GM12878 (cell line): ENCODE results near the gene TMEM167B. TPM values are rescaled to one million over a fixed set of nuclear protein-coding genes. Genes with fewer than 3 reads are reported as not detected.
A peak's percentile ranks its signal among the peaks of the same experiment; 100 is the strongest.

Experiments
- ATAC-seq: fragments of 200-7000 bp; cut with Tn5 transposase; 3 replicates; pipeline ENCODE4 v1.9.1; 2020; ENCODE audit warnings: mild to moderate bottlenecking, moderate library complexity
- BruUV-seq: library from RNA; stranded (reverse); fragments of 400-500 nt; replicated peaks from 2 replicates; lab custom pipeline; 2021; lab: Mats Ljungman, UMichigan
- CTCF ChIA-PET: fragments of 300-600 bp; sonication (Branson Sonifier 250); formaldehyde crosslinking; extraction: SDS; loops from one replicate; lab custom pipeline; 2021; ENCODE audit warnings: inconsistent platforms; lab: Yijun Ruan, JAX
- POLR2A ChIA-PET: fragments of 350-600 bp; formaldehyde crosslinking; extraction: SDS; loops from one replicate; lab custom pipeline; 2021; ENCODE audit warnings: inconsistent platforms; lab: Charles Lee
- RAD21 ChIA-PET: fragments of 300-600 bp; sonication (Branson Sonifier 250); formaldehyde crosslinking; loops from one replicate; lab custom pipeline; 2023; ENCODE audit warnings: antibody characterized with exemption; ENCODE audit not compliant: unreplicated experiment; lab: Charles Lee
- SMC1A ChIA-PET: fragments of 300-600 bp; sonication (Branson Sonifier 250); formaldehyde crosslinking; loops from one replicate; lab custom pipeline; 2023; ENCODE audit not compliant: unreplicated experiment, uncharacterized antibody; lab: Charles Lee
- DNase-seq: peaks from one replicate; pipeline ENCODE4 v3.0.0-alpha.2; 2011; ENCODE audit warnings: low read depth, low spot score
- FAIRE-seq: peaks from 3 replicates; lab custom pipeline; 2011; peaks lifted over from hg19 to GRCh38; lab: Jason Lieb, UNC
- H2AFZ ChIP-seq: 2 replicates; pipeline ENCODE4 v1.6.0; 2011; ENCODE audit warnings: low read depth, low read length, control low read depth; ENCODE audit not compliant: control insufficient read depth
- H3K27ac ChIP-seq: 2 replicates; pipeline ENCODE4 v1.5.1; 2011; ENCODE audit warnings: control low read depth; ENCODE audit not compliant: control insufficient read depth, insufficient read depth
- H3K27me3 ChIP-seq, 2 experiments: replicated peaks in 1 of 2; 2 replicates each; pipeline versions ENCODE4 v1.6.0 to v1.6.1; 2011; ENCODE audit warnings: low read length in 1 of 2; ENCODE audit not compliant: control insufficient read depth in 2 of 2, insufficient read depth in 2 of 2
- H3K36me3 ChIP-seq, 2 experiments: 2 replicates each; pipeline ENCODE4 v1.5.1; 2011; ENCODE audit warnings: low read length in 1 of 2; ENCODE audit not compliant: control insufficient read depth in 2 of 2, insufficient read depth in 2 of 2
- H3K4me1 ChIP-seq: 2 replicates; pipeline ENCODE4 v1.6.1; 2011; ENCODE audit warnings: mild to moderate bottlenecking, low read length, moderate library complexity, mixed read lengths; ENCODE audit not compliant: control insufficient read depth, insufficient read depth
- H3K4me2 ChIP-seq: 2 replicates; pipeline ENCODE4 v1.6.0; 2011; ENCODE audit warnings: control low read depth; ENCODE audit not compliant: control insufficient read depth, insufficient read depth
- H3K4me3 ChIP-seq: fragments of 200-600 bp; sonication (generic); 2 replicates; pipeline ENCODE4 v1.5.1; 2016
- H3K79me2 ChIP-seq: 2 replicates; pipeline ENCODE4 v1.6.0; 2011; ENCODE audit warnings: low read length; ENCODE audit not compliant: control insufficient read depth, insufficient read depth
- H3K9ac ChIP-seq: 2 replicates; pipeline ENCODE4 v1.8.0; 2011; ENCODE audit warnings: low read length, control low read depth, mixed read lengths; ENCODE audit not compliant: control insufficient read depth, insufficient read depth
- H3K9me3 ChIP-seq: replicated peaks from 3 replicates; pipeline ENCODE4 v1.5.1; 2011; ENCODE audit warnings: mild to moderate bottlenecking, low read length; ENCODE audit not compliant: control insufficient read depth, insufficient read depth
- H4K20me1 ChIP-seq: 2 replicates; pipeline ENCODE4 v1.6.0; 2011; ENCODE audit not compliant: control insufficient read depth, insufficient read depth
- NBN ChIP-seq: fragments of 450-650 bp; IDR thresholded peaks from 2 replicates; pipeline ENCODE4 v1.6.1; 2016
- NR2C2 ChIP-seq: IDR thresholded peaks from 2 replicates; pipeline ENCODE4 v1.6.1; 2011; ENCODE audit warnings: borderline replicate concordance, low read depth; ENCODE audit not compliant: control insufficient read depth, insufficient read length
- PRDM15 ChIP-seq: fragments of 450-650 bp; formaldehyde crosslinking; IDR thresholded peaks from 2 replicates; pipeline ENCODE4 v1.4.0; 2020; ENCODE audit warnings: mild to moderate bottlenecking, moderate library complexity
- RUNX3 ChIP-seq: IDR thresholded peaks from 2 replicates; pipeline ENCODE4 v1.6.1; 2012; ENCODE audit warnings: low read length, inconsistent platforms
- WGBS: methylation state at CpG from one replicate; pipeline ENCODE4 v1.1.6; 2016; ENCODE audit warnings: low lambda C conversion rate; ENCODE audit not compliant: insufficient replicate concordance, insufficient coverage; ENCODE audit errors: missing lambda C conversion rate; 5-methylcytosine and 5-hydroxymethylcytosine counted together
- in situ Hi-C: fragments of 300-500 bp; cut with MboI; formaldehyde crosslinking; loops from 9 replicates; pipeline ENCODE4 v1.14.3; 2018; ENCODE audit warnings: mixed read lengths
- intact Hi-C: fragments of 100-400 bp; cut with micrococcal nuclease; formaldehyde crosslinking; loops from one replicate; pipeline ENCODE4 v1.14.2; 2022; ENCODE audit not compliant: unreplicated experiment
- polyA plus RNA-seq, 11 experiments: library from polyadenylated mRNA; depleted of rRNA in 4 of 11; unstranded in 6 of 11; stranded (reverse) in 5 of 11; fragments of >200 nt; fragmentation: Nextera tagmentation in 4 of 11; fragmentation: Illumina TruSeq in 1 of 11; extraction: Ambion mirVana in 4 of 11; extraction: Trizol in 1 of 11; gene quantifications; 1 replicate in 1 of 11; 2 replicates in 10 of 11; pipeline versions ENCODE4 v1.2.1 to v1.2.3, GENCODE V29; 2011 to 2016; ENCODE audit warnings: inconsistent platforms in 2 of 11, missing spikeins in 2 of 11, low read depth in 1 of 11
- total RNA-seq, 4 experiments: library from RNA; depleted of rRNA in 3 of 4; stranded (reverse); fragments of >200 nt in 3 of 4; fragmentation: Illumina TruSeq in 1 of 4; extraction: Trizol in 1 of 4; gene quantifications; 2 replicates each; pipeline versions ENCODE4 v1.2.1 to v1.2.3, GENCODE V29; 2013 to 2021

TMEM167B gene
- total and polyA plus RNA-seq, 10 of the 15 experiments (the other 5 are each of a cell fraction or from before 2014, with no cell fraction given), result 15.6 to 26.1 (median 21.1) TPM

DNA sequence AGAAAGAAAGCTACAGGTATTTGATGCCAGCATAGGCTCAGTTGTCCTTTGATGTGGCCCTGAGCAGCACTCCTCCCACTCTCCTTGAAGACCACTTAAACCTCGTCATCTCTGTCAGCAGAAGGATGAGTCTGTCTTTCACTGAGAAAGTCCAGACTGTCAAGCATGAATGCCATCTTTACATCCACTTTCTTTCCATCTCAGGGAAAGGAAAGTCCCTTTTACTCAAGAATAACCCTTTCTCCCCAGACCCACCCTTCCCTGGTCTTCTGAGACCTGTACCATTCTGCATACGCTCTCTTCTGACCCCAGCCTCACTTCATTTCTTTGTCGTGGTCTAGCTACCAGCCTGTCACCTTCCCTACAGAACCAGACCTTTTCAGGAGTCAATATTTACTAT lies 19.3 kb downstream of the TMEM167B start:
- POLR2A ChIA-PET, result interaction anchor here (0.5 to 3.7 kb wide), 3 partner anchors 10 to 140 kb away, joined by 3 to 25 read pairs (median 3); partner anchors contain the start of gene CELSR2

DNA sequence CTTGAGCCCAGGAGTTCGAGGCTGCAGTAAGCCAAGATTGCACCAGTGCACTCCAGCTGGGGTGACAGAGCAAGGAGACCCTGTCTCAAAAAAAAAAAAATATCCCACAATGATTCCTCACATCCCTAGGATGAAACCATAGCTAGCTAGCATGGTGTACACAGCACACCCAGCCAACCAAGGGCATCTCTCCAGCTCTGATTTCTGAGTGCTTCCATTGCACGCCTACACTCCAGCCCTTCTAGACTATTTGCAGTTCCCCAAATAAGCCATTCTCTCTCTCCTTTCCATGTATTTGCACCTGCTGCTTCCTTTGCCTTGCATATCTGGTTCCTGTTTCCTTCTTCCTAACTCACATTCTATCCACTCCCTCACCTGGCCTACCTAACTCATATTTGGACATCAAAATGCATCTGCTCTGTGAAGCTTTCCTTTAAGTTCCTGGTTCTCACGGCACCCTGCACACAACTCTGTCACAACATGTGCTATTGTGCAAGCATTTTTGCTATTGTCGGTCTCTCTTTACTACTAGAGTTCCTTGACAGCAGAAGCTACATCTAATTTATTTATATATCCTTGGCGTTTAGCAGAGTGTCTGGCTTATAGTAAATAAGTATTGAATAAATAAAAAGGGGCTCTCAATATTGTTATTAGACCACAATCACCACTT lies 21.0 kb downstream of the TMEM167B start:
- Histone ChIP-seq H3K9ac (no peak overlapping the region), H4K20me1 (no peaks in the 10 kb centered on the region), H3K79me2 (no peaks in the 10 kb centered on the region), H2AFZ (no peak overlapping the region), H3K9me3 (no peaks in the 10 kb centered on the region), H3K27me3 (peaks cover 8 to 11% of the 10 kb centered on the region in 2 experiments), H3K4me1 (peaks cover 15% of the 10 kb centered on the region), H3K27ac (no peak overlapping the region), H3K4me2 (no peak overlapping the region), H3K36me3 (no peaks in the 10 kb centered on the region), H3K4me3 (no peak overlapping the region)
- ATAC-seq (no peak), DNase-seq (no peak), FAIRE-seq (no peak)
- 20% methylated on average over 5 of the region's 5 CpGs for WGBS
- POLR2A ChIA-PET, result interaction anchor here (1.9 to 3.7 kb wide), 2 partner anchors 9 to 12 kb away, joined by 4 to 25 read pairs; no protein-coding TSS in a partner anchor
- in situ Hi-C loops, result no loop called here
- TF ChIP-seq PRDM15 (CRISPR knock-in tag) (no peak), NR2C2 (no peak)
- RAD21 ChIA-PET, result interaction anchor here (0.8 to 2.6 kb wide), 7 partner anchors 11 to 285 kb away, joined by 3 to 11 read pairs (median 6); partner anchors contain the start of gene TMEM167B
- no TSS peak for BruUV-seq
- intact Hi-C loops, result loop anchor here (1.0 to 10.0 kb wide), 9 partner anchors 11 to 283 kb away; partner anchors contain the start of genes CLCC1, SORT1 and WDR47
- SMC1A ChIA-PET, result interaction anchor here (0.8 to 4.6 kb wide), 9 partner anchors 10 to 283 kb away, joined by 3 to 33 read pairs (median 4); partner anchors contain the start of gene WDR47
- CTCF ChIA-PET, result interaction anchor here (0.6 to 8.3 kb wide), 23 partner anchors 10 to 292 kb away, joined by 3 to 57 read pairs (median 5); partner anchors contain the start of gene TMEM167B

More for the DNA sequence above, 19.3 kb downstream of the TMEM167B start:
- no peak overlapping the region for H3K9ac ChIP-seq
- ATAC-seq (no peak; the same call in 2 of the 3 replicates), DNase-seq (no peak)
- no peak overlapping the region for H3K4me3 ChIP-seq
- 24% methylated on average over 3 of the region's 3 CpGs for WGBS
- no TSS peak for BruUV-seq
- CTCF ChIA-PET, result interaction anchor here (0.6 to 8.3 kb wide), 10 partner anchors 10 to 282 kb away, joined by 3 to 57 read pairs (median 4); partner anchors contain the start of gene TMEM167B
- H3K4me1 ChIP-seq, result peaks cover 15% of the 10 kb centered on the region
- no peak overlapping the region for H2AFZ ChIP-seq
- H3K27ac ChIP-seq, result no peak overlapping the region
- H3K27me3 ChIP-seq, result peaks cover 8 to 9% of the 10 kb centered on the region in 2 experiments
- RAD21 ChIA-PET, result interaction anchor here (1.8 kb wide), 1 partner anchor 84 kb away, joined by 6 read pairs; no protein-coding TSS in a partner anchor
- intact Hi-C loops, result loop anchor here (5.0 to 10.0 kb wide), 4 partner anchors 68 to 285 kb away; partner anchors contain the start of genes CLCC1, SORT1 and WDR47
- no peaks in the 10 kb centered on the region for H3K36me3 ChIP-seq
- in situ Hi-C loops, result no loop called here
- SMC1A ChIA-PET, result interaction anchor here (0.8 to 4.6 kb wide), 10 partner anchors 10 to 281 kb away, joined by 3 to 33 read pairs (median 3); partner anchors contain the start of gene CLCC1
- H3K4me2 ChIP-seq, result no peak overlapping the region
- no peaks in the 10 kb centered on the region for H4K20me1 ChIP-seq
- H3K9me3 ChIP-seq, result no peaks in the 10 kb centered on the region
- TF ChIP-seq NBN, result no peak
- TF ChIP-seq RUNX3, result 0 out of 2 replicates have a peak, but pooled peaks have one; percentile 16
- TF ChIP-seq, all 136 proteins: peak for 1
- no peak for FAIRE-seq
- no peaks in the 10 kb centered on the region for H3K79me2 ChIP-seq
